GM10248 (cell line): ENCODE data around the gene RAMP1.

Experiments used
- CTCF ChIA-PET: fragments of 300-600 bp; sonication (Branson Sonifier 250); formaldehyde crosslinking; extraction: SDS; loops from one replicate; lab custom pipeline; 2021; ENCODE audit warnings: antibody characterized with exemption; lab: Yijun Ruan, JAX
- POLR2A ChIA-PET: fragments of 350-650 bp; sonication (Branson Sonifier 250); formaldehyde crosslinking; extraction: SDS; loops from one replicate; lab custom pipeline; 2020; ENCODE audit warnings: antibody characterized with exemption; lab: Yijun Ruan, JAX
- DNase-seq: peaks from one replicate; pipeline ENCODE4 v3.0.0; 2012; ENCODE audit errors: extremely low spot score
- CTCF ChIP-seq: IDR thresholded peaks from 2 replicates; pipeline ENCODE4 v1.5.1; 2012; ENCODE audit warnings: mild to moderate bottlenecking, low read depth; ENCODE audit errors: extremely low read depth, missing control alignments, control extremely low read depth

The RAMP1 gene

GRCh38 chr2:237869343-237870102, 10.1 kb downstream of the RAMP1 start:
- ChIA-PET POLR2A (no interaction called here), CTCF (interaction anchor here (1.0 to 1.4 kb wide), 2 partner anchors 11 to 23 kb away, joined by 3 read pairs; no protein-coding TSS in a partner anchor)
- DNase-seq = no peak
- no peak for TF ChIP-seq CTCF

- CTCF ChIA-PET = interaction anchor here (1.0 to 1.4 kb wide), 2 partner anchors 12 to 22 kb away, joined by 3 read pairs; no protein-coding TSS in a partner anchor
- TF ChIP-seq CTCF = no peak
- POLR2A ChIA-PET = no interaction called here
- no peak for DNase-seq
Observed at GRCh38 chr2:237870126-237870525, 10.7 kb downstream of the RAMP1 start.

- DNase-seq = no peak
- ChIA-PET CTCF (no interaction called here), POLR2A (no interaction called here)
- TF ChIP-seq CTCF = no peak
Observed at GRCh38 chr2:237870754-237871651, 11.6 kb downstream of the RAMP1 start.

- ChIA-PET POLR2A (no interaction called here), CTCF (interaction anchor here (0.7 kb wide), 1 partner anchor 267 kb away, joined by 3 read pairs; no protein-coding TSS in a partner anchor)
- TF ChIP-seq CTCF = no peak
- DNase-seq = no peak
Observed at GRCh38 chr2:237872178-237872887, 12.9 kb downstream of the RAMP1 start.

GRCh38 chr2:237873421-237873831, 14.0 kb downstream of the RAMP1 start:
- DNase-seq = no peak
- no peak for TF ChIP-seq CTCF
- ChIA-PET CTCF (interaction anchor here (0.8 kb wide), 1 partner anchor 25 kb away, joined by 3 read pairs; no protein-coding TSS in a partner anchor), POLR2A (no interaction called here)
